Smooth muscle cell (in vitro differentiated cells): ENCODE measurements around the gene OR10T2. TPM values are rescaled to one million over a fixed set of nuclear protein-coding genes. Genes with fewer than 3 reads are reported as not detected.

ENCODE experiments used
- DNase-seq: peaks from one replicate; lab custom pipeline; 2025; ENCODE audit not compliant: unreplicated experiment; lab: John Stamatoyannopoulos, UW
- H2AFZ ChIP-seq: fragments of 200-600 bp; sonication (generic); 2 replicates; pipeline ENCODE4 v1.6.0; 2016; ENCODE audit warnings: antibody characterized with exemption, low read depth, mild to moderate bottlenecking
- H3F3A ChIP-seq: fragments of 200-600 bp; sonication (generic); 2 replicates; pipeline ENCODE4 v1.6.0; 2017; ENCODE audit warnings: antibody characterized with exemption, low read depth
- H3K27ac ChIP-seq: fragments of 200-600 bp; sonication (generic); 2 replicates; pipeline ENCODE4 v1.5.1; 2016; ENCODE audit warnings: low read depth, mild to moderate bottlenecking
- H3K27me3 ChIP-seq: fragments of 200-600 bp; sonication (generic); 2 replicates; pipeline ENCODE4 v1.6.1; 2016; ENCODE audit warnings: low read depth, mild to moderate bottlenecking
- H3K36me3 ChIP-seq: fragments of 200-600 bp; sonication (generic); 2 replicates; pipeline ENCODE4 v1.5.1; 2016; ENCODE audit warnings: low read depth
- H3K4me1 ChIP-seq: fragments of 200-600 bp; sonication (generic); 2 replicates; pipeline ENCODE4 v1.5.1; 2016; ENCODE audit warnings: low read depth
- H3K4me2 ChIP-seq: fragments of 200-600 bp; sonication (generic); 2 replicates; pipeline ENCODE4 v1.6.0; 2016; ENCODE audit warnings: mild to moderate bottlenecking
- H3K4me3 ChIP-seq: fragments of 200-600 bp; sonication (generic); 2 replicates; pipeline ENCODE4 v1.5.1; 2016; ENCODE audit warnings: mild to moderate bottlenecking
- H3K79me2 ChIP-seq: fragments of 200-600 bp; sonication (generic); 2 replicates; pipeline ENCODE4 v1.6.0; 2016; ENCODE audit warnings: low read depth, mild to moderate bottlenecking
- H3K9ac ChIP-seq: fragments of 200-600 bp; sonication (generic); 2 replicates; pipeline ENCODE4 v1.6.0; 2016; ENCODE audit warnings: low read depth
- H3K9me3 ChIP-seq: fragments of 200-600 bp; sonication (generic); replicated peaks from 2 replicates; pipeline ENCODE4 v1.5.1; 2016; ENCODE audit warnings: low read depth
- H4K20me1 ChIP-seq: fragments of 200-600 bp; sonication (generic); 2 replicates; pipeline ENCODE4 v1.6.0; 2016; ENCODE audit warnings: low read depth
- CTCF ChIP-seq: fragments of 200-600 bp; sonication (generic); IDR thresholded peaks from 2 replicates; pipeline ENCODE4 v1.5.1; 2017; ENCODE audit warnings: borderline replicate concordance, mild to moderate bottlenecking, antibody characterized with exemption; ENCODE audit not compliant: insufficient read depth, poor library complexity, severe bottlenecking
- WGBS: methylation state at CpG from one replicate; pipeline ENCODE4 v1.1.7; 2016; ENCODE audit warnings: low lambda C conversion rate; 5-methylcytosine and 5-hydroxymethylcytosine counted together
- polyA plus RNA-seq: library from polyadenylated mRNA; unstranded; fragments of >200 nt; fragmentation: Nextera tagmentation; extraction: Ambion mirVana; gene quantifications from 2 replicates; pipeline ENCODE4 v1.2.1, GENCODE V29; 2016
- total RNA-seq: library from RNA; depleted of rRNA; stranded (reverse); fragments of >200 nt; gene quantifications from 2 replicates; pipeline ENCODE4 v1.2.3, GENCODE V29; 2014

Gene OR10T2
- total and polyA plus RNA-seq, 2 experiments from 2014 or later, result not detected

- 89% methylated on average over 4 of the region's 4 CpGs for WGBS
- no peaks in the 10 kb centered on the region for H3K27me3 ChIP-seq
- H3K4me1 ChIP-seq, result no peaks in the 10 kb centered on the region
- H3K9ac ChIP-seq, result no peak overlapping the region
- no peak overlapping the region for H3K27ac ChIP-seq
- H3K79me2 ChIP-seq, result no peaks in the 10 kb centered on the region
- H3K9me3 ChIP-seq, result no peaks in the 10 kb centered on the region
- no peak overlapping the region for H3K4me2 ChIP-seq
- no peak for DNase-seq
- H3K36me3 ChIP-seq, result no peaks in the 10 kb centered on the region
- no peak for TF ChIP-seq CTCF
- no peak overlapping the region for H3K4me3 ChIP-seq
- no peak overlapping the region for H2AFZ ChIP-seq
- H3F3A ChIP-seq, result no peaks in the 10 kb centered on the region
- H4K20me1 ChIP-seq, result no peaks in the 10 kb centered on the region
Observed at GRCh38 chr1:158414651-158415345, 15.5 kb upstream of the OR10T2 start.

- Histone ChIP-seq H3K27me3 (no peaks in the 10 kb centered on the region), H2AFZ (no peak overlapping the region), H3K9me3 (no peaks in the 10 kb centered on the region), H3K27ac (no peak overlapping the region), H3K4me1 (no peaks in the 10 kb centered on the region), H3K79me2 (no peaks in the 10 kb centered on the region), H3K9ac (no peak overlapping the region), H3K4me3 (no peak overlapping the region), H3K36me3 (no peaks in the 10 kb centered on the region), H4K20me1 (no peaks in the 10 kb centered on the region), H3K4me2 (no peak overlapping the region), H3F3A (no peaks in the 10 kb centered on the region)
- 92% methylated on average over 5 of the region's 5 CpGs for WGBS
- no peak for TF ChIP-seq CTCF
- no peak for DNase-seq
Observed at GRCh38 chr1:158407092-158407491, 7.8 kb upstream of the OR10T2 start.

- Histone ChIP-seq H3K4me1 (no peaks in the 10 kb centered on the region), H3K9me3 (no peaks in the 10 kb centered on the region), H3K27ac (no peak overlapping the region), H3K36me3 (no peaks in the 10 kb centered on the region), H3K79me2 (no peaks in the 10 kb centered on the region), H3K9ac (no peak overlapping the region), H3K4me3 (no peak overlapping the region), H3K4me2 (no peak overlapping the region), H3K27me3 (peaks cover 4% of the 10 kb centered on the region), H3F3A (no peaks in the 10 kb centered on the region), H4K20me1 (no peaks in the 10 kb centered on the region), H2AFZ (no peak overlapping the region)
- no peak for DNase-seq
- 88% methylated on average over 3 of the region's 3 CpGs for WGBS
- no peak for TF ChIP-seq CTCF
Observed at GRCh38 chr1:158400871-158401270, 1.6 kb upstream of the OR10T2 start.

GRCh38 chr1:158396646-158397045 lies 2.6 kb downstream of the OR10T2 start:
- DNase-seq, result no peak
- H3K9me3 ChIP-seq, result no peaks in the 10 kb centered on the region
- no peak overlapping the region for H2AFZ ChIP-seq
- no peaks in the 10 kb centered on the region for H3F3A ChIP-seq
- H3K9ac ChIP-seq, result no peak overlapping the region
- no peak overlapping the region for H3K27ac ChIP-seq
- peaks cover 4% of the 10 kb centered on the region for H3K27me3 ChIP-seq
- no peaks in the 10 kb centered on the region for H3K36me3 ChIP-seq
- TF ChIP-seq CTCF, result no peak
- H4K20me1 ChIP-seq, result no peaks in the 10 kb centered on the region
- 95% methylated on average over 3 of the region's 3 CpGs for WGBS
- no peaks in the 10 kb centered on the region for H3K4me1 ChIP-seq
- H3K4me3 ChIP-seq, result no peak overlapping the region
- no peak overlapping the region for H3K4me2 ChIP-seq
- no peaks in the 10 kb centered on the region for H3K79me2 ChIP-seq
